HTERT RPE-1 (cell line): Measurements from ENCODE around the gene EQTN.
"Not testable (repeated sequence)": the region's sequence is repeated elsewhere in the genome, so short reads cannot be mapped to it uniquely, and the experiment has no call there.

Source experiments
- in situ Hi-C: fragments of 300-500 bp; cut with MboI; formaldehyde crosslinking; loops from 4 replicates; pipeline ENCODE4 v1.14.3; 2020; ENCODE audit warnings: low sequenced_read_pairs

Gene EQTN

DNA sequence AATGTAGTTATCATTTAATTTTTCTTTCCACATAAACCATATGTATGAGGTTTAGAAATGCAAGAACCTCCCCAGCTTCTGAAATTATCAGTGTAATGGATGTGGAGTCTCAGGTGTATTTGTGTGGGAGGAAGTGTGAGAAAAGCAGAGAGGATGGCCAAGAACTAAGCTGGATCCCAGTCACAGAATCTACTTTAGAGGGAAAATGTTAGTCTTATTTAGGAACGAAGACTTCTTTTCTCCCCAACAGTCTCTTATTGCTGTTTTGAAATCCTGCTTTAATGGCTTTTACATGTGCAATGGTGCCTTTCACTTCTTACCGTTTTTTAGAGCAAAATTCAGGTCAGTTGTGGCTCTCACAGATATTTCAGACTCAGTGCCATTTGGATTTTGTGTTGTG is 3.0 kb downstream of the EQTN start:
- in situ Hi-C loops = no loop called here

DNA sequence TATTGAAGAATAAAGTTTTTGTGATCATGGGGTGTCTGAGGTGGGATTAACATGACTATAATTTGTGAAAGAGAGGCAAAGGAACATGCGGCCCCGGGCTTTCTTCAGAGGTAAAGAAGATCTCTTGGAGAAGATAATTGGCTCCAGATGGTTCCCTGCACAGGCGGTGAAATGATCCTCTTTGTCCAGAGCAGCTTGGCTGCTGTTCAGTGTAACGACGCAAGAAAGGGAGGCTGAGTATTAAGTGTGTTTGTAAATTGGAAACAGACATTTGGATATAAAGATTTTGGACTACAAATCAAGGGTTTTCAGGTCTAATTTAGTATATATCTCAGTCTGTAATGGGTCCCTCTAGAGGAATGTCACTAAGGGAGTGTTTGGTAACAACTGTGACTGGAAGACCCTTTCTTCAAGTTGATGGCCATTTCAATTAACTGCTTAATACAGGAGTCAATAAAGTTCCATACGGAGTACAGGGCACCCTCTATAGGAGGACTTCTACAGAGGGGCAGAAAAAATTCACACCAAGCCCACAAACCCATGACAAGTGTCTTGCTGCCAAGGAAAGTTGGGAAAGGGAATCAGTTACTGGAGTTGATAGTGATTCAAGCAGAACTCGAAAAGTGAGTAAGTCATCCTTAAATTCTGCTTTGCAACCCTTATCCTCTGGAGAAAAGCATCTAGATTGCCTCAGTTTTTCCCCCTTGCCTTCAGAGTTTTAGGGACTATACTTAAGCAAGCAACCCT is 4.1 kb downstream of the EQTN start:
- in situ Hi-C loops = no loop called here

DNA sequence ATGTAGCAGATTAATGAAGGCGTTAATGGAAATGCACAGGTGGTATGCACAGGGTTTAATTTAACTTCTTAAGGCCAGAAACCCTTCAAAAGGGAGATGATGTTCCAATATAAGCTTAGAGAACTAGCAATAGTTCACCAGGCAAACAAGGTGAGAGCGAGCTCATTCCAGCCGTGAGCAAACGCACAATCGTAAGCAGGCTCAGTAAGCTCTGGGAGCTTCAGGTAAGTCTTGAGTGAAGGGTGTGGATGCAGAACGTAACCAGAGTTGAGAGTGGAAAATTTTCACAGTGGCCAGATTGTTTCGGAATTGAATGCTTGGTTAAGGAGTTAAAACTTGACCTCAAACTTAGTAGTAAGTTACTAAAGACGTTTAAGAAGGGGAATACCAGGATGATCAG is 5.7 kb downstream of the EQTN start:
- in situ Hi-C loops = no loop called here

DNA sequence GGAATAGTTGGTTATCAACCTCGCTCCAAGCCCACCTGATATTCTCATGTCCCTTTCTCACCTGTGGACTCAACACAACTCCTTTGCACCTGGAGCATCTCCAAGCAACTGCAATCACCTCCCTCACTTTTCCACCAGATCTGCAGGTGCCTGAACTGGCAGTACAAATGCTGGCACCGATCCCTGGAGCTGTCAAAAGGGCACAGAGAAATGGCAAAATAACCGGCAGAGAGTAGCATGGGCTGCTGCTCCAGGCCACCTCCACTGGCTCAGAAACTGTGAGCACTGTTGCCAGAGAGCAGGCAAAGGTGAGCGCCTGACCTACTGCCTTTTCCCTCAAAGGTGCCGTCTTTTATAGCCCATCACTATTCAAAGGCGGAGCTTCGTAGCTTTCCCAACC is 14.7 kb downstream of the EQTN start:
- in situ Hi-C loops = no loop called here

DNA sequence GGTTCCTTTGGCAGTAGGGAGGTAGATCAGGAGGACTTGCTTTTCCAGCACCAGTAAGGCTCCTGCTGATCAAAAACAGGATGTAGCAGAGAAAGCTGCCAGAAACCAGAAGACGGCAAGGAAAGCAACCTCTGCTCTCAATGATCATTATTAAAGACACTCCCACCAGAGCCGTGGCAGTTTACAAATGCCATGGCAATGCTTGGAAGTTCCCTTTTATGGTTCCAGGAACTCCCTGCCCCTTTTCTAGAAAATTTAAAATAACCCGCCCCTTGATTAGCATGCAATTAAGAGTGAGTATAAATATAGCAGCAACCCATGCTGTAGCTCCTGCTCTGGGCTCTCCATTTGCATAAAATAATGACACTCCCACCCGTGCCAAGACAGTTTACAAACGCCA is 16.1 kb downstream of the EQTN start:
- in situ Hi-C loops = no loop called here

DNA sequence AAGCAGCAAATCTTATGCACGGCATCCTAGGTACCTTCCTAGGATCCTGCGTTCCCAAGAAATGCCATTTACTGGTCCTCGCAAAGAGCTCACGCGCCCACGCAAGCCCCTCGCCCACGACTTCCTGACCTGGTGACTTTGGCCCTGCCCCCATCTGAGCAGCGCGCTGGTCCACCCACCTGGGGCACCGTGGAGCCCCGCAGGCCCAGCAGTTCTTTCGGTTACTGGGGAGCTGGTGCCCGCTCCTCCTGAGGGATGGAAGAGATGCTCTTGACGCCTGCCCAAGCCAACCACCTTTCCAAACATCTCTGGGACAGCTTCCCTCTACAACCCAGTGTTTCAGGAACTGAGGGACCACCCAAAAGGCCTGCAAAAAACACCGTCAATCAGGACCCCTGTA is 16.7 kb downstream of the EQTN start:
- in situ Hi-C loops = no loop called here

DNA sequence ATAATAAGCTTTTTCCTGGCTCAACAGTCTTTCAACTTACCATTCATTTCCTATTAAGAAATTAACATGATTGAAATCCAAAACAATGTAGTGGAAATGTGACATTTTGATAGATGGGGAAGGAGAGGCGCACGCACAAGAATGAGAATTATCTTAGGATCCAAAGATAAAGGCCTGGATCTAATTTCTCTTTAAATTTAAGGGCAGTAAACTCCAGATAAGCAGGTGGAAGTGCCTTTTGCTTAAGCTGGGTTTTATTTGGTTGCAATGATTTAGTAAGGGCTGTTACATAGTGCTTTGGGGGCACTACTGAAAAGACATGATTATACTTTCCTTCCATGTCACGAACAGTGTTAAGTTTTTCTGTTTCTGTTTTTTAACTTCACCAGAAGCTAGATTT is 17.3 kb downstream of the EQTN start:
- in situ Hi-C loops = no loop called here

DNA sequence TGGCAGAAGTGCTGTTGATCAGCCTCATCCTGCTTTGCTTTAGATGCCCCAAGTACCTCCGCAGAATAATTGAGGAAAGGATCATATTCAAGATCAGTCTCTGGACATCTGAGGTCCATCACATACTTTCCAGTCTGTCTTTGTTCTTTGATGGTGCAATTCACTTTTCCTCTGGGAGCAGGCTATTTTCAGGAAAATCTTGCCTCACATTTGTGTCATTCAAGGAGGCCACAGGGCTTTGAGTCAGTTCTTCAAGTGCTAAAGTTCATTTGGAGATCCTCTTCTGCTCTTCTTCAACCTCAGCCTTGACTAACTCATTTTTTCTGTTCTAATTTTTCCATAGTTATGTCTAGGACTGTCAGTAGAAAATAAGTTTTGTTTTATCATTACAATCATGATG is 18.6 kb downstream of the EQTN start:
- in situ Hi-C loops = no loop called here

DNA sequence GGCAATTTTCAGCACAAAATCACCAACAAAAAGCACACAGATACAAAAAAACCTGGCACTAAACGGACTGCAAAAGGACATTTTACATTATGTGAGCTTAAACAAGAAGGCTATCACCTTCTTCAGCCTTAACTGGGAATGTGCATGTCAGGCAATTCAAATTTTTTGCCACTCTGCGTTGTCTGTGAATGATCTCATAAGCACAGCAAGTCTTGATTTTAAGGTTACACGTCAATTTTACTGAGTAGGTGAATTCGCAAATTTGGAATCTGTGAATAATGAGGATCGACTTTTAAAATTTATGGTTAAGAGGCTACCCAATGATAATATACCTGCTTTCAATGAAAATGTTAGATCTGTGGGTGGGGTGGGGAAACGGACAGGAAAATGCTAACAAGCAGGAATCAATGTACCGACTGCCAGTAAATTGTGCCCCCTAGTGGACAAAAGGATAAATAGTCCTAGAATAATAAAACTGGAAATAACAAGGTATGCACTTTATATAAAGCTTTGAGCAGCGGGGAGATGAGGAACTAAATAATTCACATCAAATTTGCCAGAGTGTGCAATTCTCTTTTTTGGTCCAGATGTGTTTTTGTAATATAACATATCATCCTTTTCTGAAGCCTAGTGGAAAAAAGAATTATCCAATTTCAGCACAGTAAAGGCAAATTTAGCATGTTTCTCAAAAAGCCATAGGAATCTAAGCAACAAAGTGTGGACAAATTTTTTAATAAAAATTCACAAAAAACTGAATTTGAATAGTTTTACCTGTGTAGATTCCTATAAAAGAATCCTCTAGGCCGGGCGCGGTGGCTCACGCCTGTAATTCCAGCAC is 20.5 kb downstream of the EQTN start:
- in situ Hi-C loops = no loop called here

DNA sequence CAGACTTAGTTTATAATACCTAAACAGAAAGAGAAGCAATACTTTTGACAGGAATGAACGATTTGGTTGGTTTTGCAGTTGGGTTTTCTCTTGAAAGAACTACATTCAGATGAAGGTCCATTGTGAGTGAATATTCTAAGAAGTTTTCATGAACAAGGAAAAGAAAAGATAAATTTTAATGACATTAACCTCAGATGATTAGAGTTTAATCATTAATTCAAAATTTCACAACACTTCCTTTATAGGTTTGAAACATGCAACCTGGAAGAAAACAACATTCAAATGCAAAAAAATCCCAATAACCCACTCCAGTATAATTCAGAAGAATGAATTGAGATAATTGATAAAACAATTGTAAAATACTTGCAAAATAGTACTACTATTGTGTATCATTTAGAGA is 23.8 kb downstream of the EQTN start:
- in situ Hi-C loops = no loop called here

DNA sequence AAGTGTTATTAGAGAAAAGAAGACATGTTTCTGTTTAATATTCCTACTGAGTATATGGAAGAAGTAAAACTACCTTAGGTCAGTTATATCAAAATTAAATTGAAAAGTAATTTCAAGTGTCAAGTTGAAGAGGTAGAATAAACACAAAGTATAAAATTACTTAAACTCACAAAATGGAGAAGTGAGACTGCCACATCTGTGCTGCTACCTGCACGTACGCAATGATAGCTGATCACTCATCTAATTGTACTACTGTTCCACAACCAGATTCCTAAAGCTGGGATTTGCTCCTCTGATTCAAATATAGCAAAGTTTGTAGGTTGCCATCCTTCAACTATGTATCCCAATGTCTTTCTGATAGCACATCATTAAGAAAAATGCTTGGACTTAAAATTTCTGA is 24.8 kb downstream of the EQTN start:
- in situ Hi-C loops = no loop called here

DNA sequence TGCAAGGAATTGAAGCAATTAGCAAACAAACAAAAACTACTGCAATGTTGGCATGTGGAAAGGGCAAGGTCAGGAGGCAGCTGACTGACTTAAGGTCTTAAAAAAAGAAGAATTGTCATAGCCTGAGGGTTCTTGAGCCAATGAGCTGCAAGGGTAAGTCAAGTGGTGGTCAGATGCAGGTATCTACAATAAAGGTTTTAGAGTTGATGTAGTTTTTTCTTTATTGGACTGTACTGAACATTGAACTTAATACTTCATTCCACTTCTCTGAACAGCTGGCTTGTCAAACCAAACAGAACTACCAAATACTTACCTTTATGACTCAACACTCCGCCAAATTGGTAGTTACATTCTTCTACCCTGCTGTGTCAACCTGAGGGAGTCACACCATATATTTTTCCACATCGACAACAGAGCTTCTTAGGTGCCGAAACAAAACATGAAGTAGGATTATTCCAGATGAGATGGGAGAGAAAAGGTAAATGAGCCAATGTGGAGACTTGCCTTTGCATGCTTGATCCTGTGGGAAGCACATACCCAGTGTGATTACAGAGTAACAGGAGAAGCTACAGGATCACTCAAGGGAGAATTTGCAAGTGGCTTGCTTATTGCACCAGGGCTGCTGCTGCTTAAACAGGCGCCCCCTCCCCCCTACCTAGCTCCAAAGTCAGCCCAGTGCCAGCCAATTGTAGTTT is 35.3 kb downstream of the EQTN start:
- in situ Hi-C loops = no loop called here

DNA sequence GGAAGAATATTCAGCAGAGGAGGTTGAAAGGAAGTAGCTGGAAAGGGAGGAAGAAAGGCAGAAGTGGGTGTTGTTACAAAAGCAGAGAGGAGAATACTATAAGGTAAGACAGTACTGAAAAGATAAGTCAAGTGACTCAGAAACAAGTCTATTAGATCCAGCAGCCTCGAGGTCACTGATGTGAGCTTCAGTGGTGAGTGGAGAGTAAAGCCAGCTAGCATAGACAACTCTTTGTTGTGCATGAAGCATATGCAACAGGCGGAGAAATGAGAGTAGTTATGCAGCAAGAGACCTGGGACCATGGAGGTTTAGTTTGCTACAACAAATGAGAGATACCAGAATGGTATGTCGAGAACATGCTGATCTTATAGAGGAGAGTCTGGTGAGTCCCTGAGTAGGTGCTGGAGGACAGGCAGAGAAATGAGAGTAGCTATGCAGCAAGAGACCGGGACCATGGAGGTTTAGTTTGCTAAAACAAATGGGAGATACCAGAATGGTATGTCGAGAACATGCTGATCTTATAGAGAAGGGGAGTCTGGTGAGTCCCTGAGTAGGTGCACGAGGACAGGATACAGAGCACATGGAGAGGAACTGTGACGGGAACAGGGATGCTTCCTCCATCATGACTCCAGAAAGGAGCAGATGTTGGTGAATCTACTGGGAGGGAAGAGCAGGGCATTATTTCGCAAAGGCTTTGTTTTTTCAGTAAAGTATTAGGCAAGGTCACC is 36.0 kb downstream of the EQTN start:
- in situ Hi-C loops = no loop called here

DNA sequence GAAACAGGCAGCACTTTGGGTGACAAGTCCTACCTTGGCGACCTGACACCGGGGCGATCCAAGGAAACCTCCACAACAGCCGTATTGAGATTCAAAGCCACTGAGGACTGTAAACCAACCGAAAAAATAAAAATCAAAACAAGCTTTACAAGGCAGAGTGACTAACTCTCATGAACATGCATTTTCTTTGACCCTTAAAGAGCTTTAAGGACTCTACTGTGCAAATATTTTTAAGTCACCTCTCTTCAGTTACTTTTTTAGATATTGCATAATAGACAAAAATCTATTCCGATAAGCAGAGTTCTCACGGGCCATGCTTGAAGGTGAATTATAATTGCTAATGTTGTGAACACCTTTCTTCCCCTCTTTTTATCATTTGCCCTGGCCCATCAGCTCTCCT is 38.3 kb downstream of the EQTN start:
- in situ Hi-C loops = no loop called here

DNA sequence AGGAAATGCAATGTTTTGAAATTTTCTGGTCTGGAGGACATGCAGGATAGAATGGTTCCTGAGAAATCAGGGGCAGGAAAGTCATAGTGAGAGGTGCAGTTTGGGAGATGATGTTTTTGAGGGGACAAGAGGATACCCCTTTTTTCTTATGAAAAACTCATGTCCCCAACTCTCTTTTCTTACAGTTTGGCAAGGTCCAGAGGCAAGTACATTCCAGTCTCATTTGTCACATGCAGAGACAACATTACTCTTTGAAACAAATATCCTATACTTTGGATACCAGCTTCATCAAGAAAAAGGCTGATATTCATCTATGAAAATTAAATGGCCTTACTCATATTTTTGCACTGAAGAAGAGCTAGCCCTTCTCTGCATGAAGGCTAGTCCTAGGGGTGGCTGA is 48.2 kb downstream of the EQTN start:
- in situ Hi-C loops = no loop called here

DNA sequence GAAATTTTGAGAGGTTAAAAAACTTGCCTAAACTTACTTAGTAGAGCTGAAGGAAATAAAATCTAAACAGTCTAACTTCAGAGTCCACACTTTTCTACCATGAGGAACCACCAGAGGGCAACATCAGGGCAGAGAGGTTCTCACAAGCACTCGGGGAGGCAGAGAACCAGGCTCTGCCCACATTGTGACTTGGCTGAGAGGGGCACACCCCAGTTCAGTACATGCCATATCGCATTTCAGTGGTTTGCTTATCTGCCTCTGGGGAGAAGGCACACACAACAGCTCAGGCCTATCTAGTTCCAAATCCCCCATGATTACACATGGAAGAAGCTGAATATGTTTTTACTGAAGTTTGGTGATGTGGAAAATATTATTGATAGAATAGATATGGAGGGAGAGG is 49.2 kb downstream of the EQTN start:
- in situ Hi-C loops = no loop called here

DNA sequence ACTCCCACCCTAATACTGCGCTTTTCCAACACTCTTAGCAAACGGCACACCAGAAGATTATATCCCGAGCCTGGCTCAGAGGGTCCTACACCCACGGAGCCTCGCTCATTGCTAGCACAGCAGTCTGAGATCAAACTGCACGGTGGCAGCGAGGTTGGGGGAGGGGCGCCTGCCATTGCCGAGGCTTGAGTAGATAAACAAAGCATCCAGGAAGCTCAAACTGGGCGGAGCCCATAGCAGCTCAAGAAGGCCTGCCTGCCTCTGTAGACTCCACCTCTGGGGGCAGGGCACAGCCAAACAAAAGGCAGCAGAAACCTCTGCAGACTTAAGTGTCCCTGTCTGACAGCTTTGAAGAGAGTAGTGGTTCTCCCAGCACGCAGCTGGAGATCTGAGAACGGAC is 57.3 kb downstream of the EQTN start:
- in situ Hi-C loops = not testable (repeated sequence)
